GM19099 (cell line): ENCODE results near the gene E2F1.

Source experiments
- POLR2A ChIP-seq: IDR thresholded peaks from 3 replicates; pipeline ENCODE4 v1.6.1; 2011; ENCODE audit warnings: low read depth; ENCODE audit not compliant: insufficient read length; ENCODE audit errors: extremely low read depth

E2F1 gene

GRCh38 chr20:33663161-33664084 lies 22.8 kb downstream of the E2F1 start:
- TF ChIP-seq POLR2A, result peak; percentile 92

GRCh38 chr20:33662172-33662571 lies 24.0 kb downstream of the E2F1 start, which contains the start of gene C20orf144:
Gene C20orf144, plus strand, starts transcription at chr20:33662327. Its CDS starts 19 bp downstream, at chr20:33662346.
- TF ChIP-seq POLR2A, result no peak

- no peak for TF ChIP-seq POLR2A
Observed at GRCh38 chr20:33660685-33661058, 25.5 kb downstream of the E2F1 start.

- no peak for TF ChIP-seq POLR2A
Observed at GRCh38 chr20:33660035-33660684, 26.0 kb downstream of the E2F1 start.

- TF ChIP-seq POLR2A, result no peak
Observed at GRCh38 chr20:33659341-33660034, 26.7 kb downstream of the E2F1 start.

GRCh38 chr20:33658929-33659328 lies 27.3 kb downstream of the E2F1 start:
- no peak for TF ChIP-seq POLR2A

- no peak for TF ChIP-seq POLR2A
Observed at GRCh38 chr20:33658510-33658909, 27.7 kb downstream of the E2F1 start.

GRCh38 chr20:33657704-33658095 lies 28.5 kb downstream of the E2F1 start:
- TF ChIP-seq POLR2A, result no peak

GRCh38 chr20:33656783-33657703 lies 29.1 kb downstream of the E2F1 start:
- TF ChIP-seq POLR2A, result no peak

- no peak for TF ChIP-seq POLR2A
Observed at GRCh38 chr20:33656010-33656782, 30.0 kb downstream of the E2F1 start.

- TF ChIP-seq POLR2A, result no peak
Observed at GRCh38 chr20:33655164-33655563, 31.0 kb downstream of the E2F1 start.

- TF ChIP-seq POLR2A, result no peak
Observed at GRCh38 chr20:33654680-33655161, 31.5 kb downstream of the E2F1 start.

- no peak for TF ChIP-seq POLR2A
Observed at GRCh38 chr20:33653900-33654596, 32.1 kb downstream of the E2F1 start.
